Measurements from ENCODE around the gene GALNS. TPM values are rescaled to one million over a fixed set of nuclear protein-coding genes. Genes with fewer than 3 reads are reported as not detected.

Gene GALNS
- polyA plus RNA-seq, 1 donor from 2014 or later, result 19.4 TPM

DNA sequence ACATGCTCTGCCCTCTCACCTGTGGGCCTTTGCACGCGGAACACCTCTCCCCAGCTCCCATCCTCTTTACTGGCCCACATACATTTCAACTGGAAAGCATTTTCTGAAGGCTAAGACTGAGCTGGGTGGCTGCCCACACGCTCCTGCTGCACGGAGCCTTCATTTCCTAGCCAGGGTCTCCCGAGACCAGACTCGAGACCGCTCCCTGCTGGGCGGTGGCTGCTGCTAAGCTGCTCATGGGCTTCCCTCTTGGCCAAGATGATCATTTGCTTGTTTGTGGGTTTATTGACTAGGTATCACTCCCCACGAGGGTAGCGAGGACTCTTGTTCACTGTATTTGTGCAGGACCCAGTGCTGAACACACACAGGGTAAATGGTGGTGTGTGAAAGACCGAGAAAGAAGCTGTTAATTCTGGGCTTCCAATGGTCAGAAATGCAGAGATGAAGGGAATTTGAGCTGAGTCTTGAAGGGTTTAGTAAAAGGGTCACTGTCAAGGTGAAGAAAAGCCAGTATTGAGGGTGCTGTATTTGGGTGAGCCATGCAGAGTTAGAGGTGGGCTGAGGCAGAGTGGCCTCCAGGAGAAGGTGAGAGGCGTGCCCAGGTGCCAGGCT is 1.1 kb upstream of the GALNS start:
- TF ChIP-seq EZH2 (IDR thresholded peaks at IDR 0.05; ENCODE audit: borderline replicate concordance, insufficient read depth, low read length, poor library complexity, severe bottlenecking) (no peak), EP300 (conservative IDR thresholded peaks at IDR 0.05; ENCODE audit: poor library complexity, severe bottlenecking) (no peak), RAD21 (conservative IDR thresholded peaks at IDR 0.05) (peak; percentile 56), MXI1 (conservative IDR thresholded peaks at IDR 0.05; ENCODE audit: poor library complexity, severe bottlenecking) (no peak), CTCF (IDR thresholded peaks at IDR 0.05; ENCODE audit: poor library complexity, severe bottlenecking) (peak; percentile 74), SMC3 (conservative IDR thresholded peaks at IDR 0.05; ENCODE audit: poor library complexity) (peak; percentile 67), POLR2AphosphoS5 (IDR thresholded peaks at IDR 0.05) (no peak), TAF1 (IDR thresholded peaks at IDR 0.05; ENCODE audit: low read depth) (no peak)
- TF ChIP-seq, protein P1, sequence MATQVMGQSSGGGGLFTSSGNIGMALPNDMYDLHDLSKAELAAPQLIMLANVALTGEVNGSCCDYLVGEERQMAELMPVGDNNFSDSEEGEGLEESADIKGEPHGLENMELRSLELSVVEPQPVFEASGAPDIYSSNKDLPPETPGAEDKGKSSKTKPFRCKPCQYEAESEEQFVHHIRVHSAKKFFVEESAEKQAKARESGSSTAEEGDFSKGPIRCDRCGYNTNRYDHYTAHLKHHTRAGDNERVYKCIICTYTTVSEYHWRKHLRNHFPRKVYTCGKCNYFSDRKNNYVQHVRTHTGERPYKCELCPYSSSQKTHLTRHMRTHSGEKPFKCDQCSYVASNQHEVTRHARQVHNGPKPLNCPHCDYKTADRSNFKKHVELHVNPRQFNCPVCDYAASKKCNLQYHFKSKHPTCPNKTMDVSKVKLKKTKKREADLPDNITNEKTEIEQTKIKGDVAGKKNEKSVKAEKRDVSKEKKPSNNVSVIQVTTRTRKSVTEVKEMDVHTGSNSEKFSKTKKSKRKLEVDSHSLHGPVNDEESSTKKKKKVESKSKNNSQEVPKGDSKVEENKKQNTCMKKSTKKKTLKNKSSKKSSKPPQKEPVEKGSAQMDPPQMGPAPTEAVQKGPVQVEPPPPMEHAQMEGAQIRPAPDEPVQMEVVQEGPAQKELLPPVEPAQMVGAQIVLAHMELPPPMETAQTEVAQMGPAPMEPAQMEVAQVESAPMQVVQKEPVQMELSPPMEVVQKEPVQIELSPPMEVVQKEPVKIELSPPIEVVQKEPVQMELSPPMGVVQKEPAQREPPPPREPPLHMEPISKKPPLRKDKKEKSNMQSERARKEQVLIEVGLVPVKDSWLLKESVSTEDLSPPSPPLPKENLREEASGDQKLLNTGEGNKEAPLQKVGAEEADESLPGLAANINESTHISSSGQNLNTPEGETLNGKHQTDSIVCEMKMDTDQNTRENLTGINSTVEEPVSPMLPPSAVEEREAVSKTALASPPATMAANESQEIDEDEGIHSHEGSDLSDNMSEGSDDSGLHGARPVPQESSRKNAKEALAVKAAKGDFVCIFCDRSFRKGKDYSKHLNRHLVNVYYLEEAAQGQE (IDR thresholded peaks at IDR 0.05; ENCODE audit: borderline replicate concordance), result no peak
- Histone ChIP-seq H3F3A (ENCODE audit: insufficient read depth, low read length, poor library complexity, severe bottlenecking) (no peaks in the 10 kb centered on the region), H3K9ac (ENCODE audit: low read length) (peak overlapping the region; percentile 74), H3K27me3 (ENCODE audit: insufficient read depth, low read depth, low read length) (no peaks in the 10 kb centered on the region), H4K20me1 (ENCODE audit: insufficient read depth) (no peaks in the 10 kb centered on the region), H3K4me3 (ENCODE audit: low read length) (peak overlapping the region; percentile 82), H3K27ac (ENCODE audit: low read length) (peak overlapping the region; percentile 48), H2AFZ (ENCODE audit: low read depth, low read length) (peak overlapping the region; percentile 62), H3K36me3 (ENCODE audit: insufficient read depth, low read length) (no peaks in the 10 kb centered on the region), H3K79me2 (replicated peaks; ENCODE audit: insufficient read depth, low read length) (no peaks in the 10 kb centered on the region), H3K4me2 (ENCODE audit: low read length) (peak overlapping the region; percentile 89), H3K9me2 (ENCODE audit: insufficient read depth, low read length) (no peaks in the 10 kb centered on the region), H3K9me3 (ENCODE audit: low read length) (no peaks in the 10 kb centered on the region)

- Histone ChIP-seq H3K9me3 (ENCODE audit: low read length) (no peaks in the 10 kb centered on the region), H3K36me3 (ENCODE audit: insufficient read depth, low read length) (no peaks in the 10 kb centered on the region), H3K9me2 (ENCODE audit: insufficient read depth, low read length) (no peaks in the 10 kb centered on the region), H3K79me2 (replicated peaks; ENCODE audit: insufficient read depth, low read length) (no peaks in the 10 kb centered on the region), H3K9ac (ENCODE audit: low read length) (peak overlapping the region; percentile 74), H3K4me3 (ENCODE audit: low read length) (peak overlapping the region; percentile 82), H3K27me3 (ENCODE audit: insufficient read depth, low read depth, low read length) (no peaks in the 10 kb centered on the region), H3K4me2 (ENCODE audit: low read length) (peak overlapping the region; percentile 42), H3F3A (ENCODE audit: insufficient read depth, low read length, poor library complexity, severe bottlenecking) (no peaks in the 10 kb centered on the region), H3K27ac (ENCODE audit: low read length) (no peak overlapping the region), H4K20me1 (ENCODE audit: insufficient read depth) (no peaks in the 10 kb centered on the region), H2AFZ (ENCODE audit: low read depth, low read length) (no peak overlapping the region)
- TF ChIP-seq POLR2AphosphoS5 (IDR thresholded peaks at IDR 0.05) (no peak), CTCF (IDR thresholded peaks at IDR 0.05; ENCODE audit: poor library complexity, severe bottlenecking) (no peak), RAD21 (conservative IDR thresholded peaks at IDR 0.05) (no peak), TAF1 (IDR thresholded peaks at IDR 0.05; ENCODE audit: low read depth) (no peak), EP300 (conservative IDR thresholded peaks at IDR 0.05; ENCODE audit: poor library complexity, severe bottlenecking) (no peak), EZH2 (IDR thresholded peaks at IDR 0.05; ENCODE audit: borderline replicate concordance, insufficient read depth, low read length, poor library complexity, severe bottlenecking) (no peak)
These were observed 472 bp downstream of the GALNS start for GRCh38 chr16:88856122-88856827.
